ENCODE results near the gene KCNH5.

DNA sequence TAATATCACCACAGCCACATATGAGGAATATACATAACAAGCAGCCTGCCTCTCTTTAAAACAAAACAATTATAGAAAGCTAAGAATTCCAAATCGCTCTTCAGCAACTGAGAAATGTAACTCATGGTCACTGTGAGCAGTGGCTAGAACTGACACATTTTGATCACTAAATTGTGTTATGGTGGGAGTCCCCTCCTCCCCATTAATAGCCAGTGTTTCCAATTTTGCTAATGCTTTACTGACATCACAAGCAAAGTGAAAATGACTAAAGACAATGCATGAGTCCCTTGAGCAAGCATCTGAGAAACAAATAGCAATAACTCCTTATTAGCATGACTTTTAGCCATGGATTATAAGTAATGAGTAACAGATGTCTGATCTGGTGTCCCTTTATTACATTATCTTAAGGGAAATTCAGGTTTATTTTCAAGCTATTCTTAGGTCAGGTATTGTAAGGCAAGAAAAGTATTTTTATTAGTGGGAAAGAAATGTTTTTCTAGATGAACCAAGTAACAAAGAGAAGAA lies 148.3 kb downstream of the KCNH5 start:
- TF ChIP-seq, protein P1, sequence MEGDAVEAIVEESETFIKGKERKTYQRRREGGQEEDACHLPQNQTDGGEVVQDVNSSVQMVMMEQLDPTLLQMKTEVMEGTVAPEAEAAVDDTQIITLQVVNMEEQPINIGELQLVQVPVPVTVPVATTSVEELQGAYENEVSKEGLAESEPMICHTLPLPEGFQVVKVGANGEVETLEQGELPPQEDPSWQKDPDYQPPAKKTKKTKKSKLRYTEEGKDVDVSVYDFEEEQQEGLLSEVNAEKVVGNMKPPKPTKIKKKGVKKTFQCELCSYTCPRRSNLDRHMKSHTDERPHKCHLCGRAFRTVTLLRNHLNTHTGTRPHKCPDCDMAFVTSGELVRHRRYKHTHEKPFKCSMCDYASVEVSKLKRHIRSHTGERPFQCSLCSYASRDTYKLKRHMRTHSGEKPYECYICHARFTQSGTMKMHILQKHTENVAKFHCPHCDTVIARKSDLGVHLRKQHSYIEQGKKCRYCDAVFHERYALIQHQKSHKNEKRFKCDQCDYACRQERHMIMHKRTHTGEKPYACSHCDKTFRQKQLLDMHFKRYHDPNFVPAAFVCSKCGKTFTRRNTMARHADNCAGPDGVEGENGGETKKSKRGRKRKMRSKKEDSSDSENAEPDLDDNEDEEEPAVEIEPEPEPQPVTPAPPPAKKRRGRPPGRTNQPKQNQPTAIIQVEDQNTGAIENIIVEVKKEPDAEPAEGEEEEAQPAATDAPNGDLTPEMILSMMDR (IDR thresholded peaks at IDR 0.05; ENCODE audit: poor library complexity) = no peak
- no peak for TF ChIP-seq EZH2 (IDR thresholded peaks at IDR 0.05; ENCODE audit: borderline replicate concordance)
- no peak for TF ChIP-seq EZH2phosphoT487 (IDR thresholded peaks at IDR 0.05; ENCODE audit: low read depth, severe bottlenecking, unreplicated experiment)

Measured in hepatocyte (in vitro differentiated cells).